GM12801 (cell line): ENCODE data around the gene INPP5K.

Source experiments
- CTCF ChIP-seq: IDR thresholded peaks from one replicate; pipeline ENCODE4 v1.5.1; 2011; ENCODE audit warnings: control low read depth; ENCODE audit not compliant: insufficient read length; ENCODE audit errors: extremely low read depth

Gene INPP5K

GRCh38 chr17:1516388-1517161, at the start of gene INPP5K:
Gene INPP5K (minus strand): TSS chr17:1516612. CDS start chr17:1516499, 113 bp downstream.
- no peak for TF ChIP-seq CTCF

- no peak for TF ChIP-seq CTCF
These were observed 49.5 kb upstream of the INPP5K start for GRCh38 chr17:1565877-1566276.

GRCh38 chr17:1563786-1564613, 47.6 kb upstream of the INPP5K start:
- no peak for TF ChIP-seq CTCF

GRCh38 chr17:1562176-1562643, 45.8 kb upstream of the INPP5K start:
- no peak for TF ChIP-seq CTCF

GRCh38 chr17:1561420-1562175, 45.2 kb upstream of the INPP5K start:
- TF ChIP-seq CTCF = no peak

- TF ChIP-seq CTCF = no peak
These were observed 44.5 kb upstream of the INPP5K start for GRCh38 chr17:1560858-1561355.
